PFSK-1 (cell line): ENCODE data around the gene AIDA.

Experiments
- FOXP2 ChIP-seq: optimal IDR thresholded peaks from 2 replicates; pipeline ENCODE3; 2011; ENCODE audit warnings: borderline replicate concordance, control low read depth, inconsistent platforms; ENCODE audit not compliant: insufficient read depth; ENCODE audit errors: extremely low read length, extremely low read depth
- POLR2AphosphoS5 ChIP-seq: IDR thresholded peaks from 2 replicates; pipeline ENCODE4 v1.6.1; 2012; ENCODE audit warnings: low read depth, mild to moderate bottlenecking, control low read depth, low read length, moderate library complexity
- SIN3A ChIP-seq: IDR thresholded peaks from 2 replicates; pipeline ENCODE4 v1.6.1; 2012; ENCODE audit warnings: mild to moderate bottlenecking, low read length, moderate library complexity, borderline replicate concordance; ENCODE audit not compliant: insufficient read depth
- TAF1 ChIP-seq: IDR thresholded peaks from 2 replicates; pipeline ENCODE4 v1.6.1; 2012; ENCODE audit warnings: low read length, control low read depth, borderline replicate concordance; ENCODE audit not compliant: insufficient read depth
- TF ChIP-seq, protein P1 (sequence below), 2 experiments: IDR thresholded peaks; 2 replicates each; pipeline versions ENCODE4 v1.6.1 to v1.8.0; 2011 to 2012; ENCODE audit warnings: low read depth in 2 of 2, low read length in 2 of 2, control low read depth in 1 of 2, inconsistent platforms in 1 of 2, mild to moderate bottlenecking in 1 of 2, moderate library complexity in 1 of 2; ENCODE audit not compliant: insufficient read depth in 1 of 2

AIDA gene

DNA sequence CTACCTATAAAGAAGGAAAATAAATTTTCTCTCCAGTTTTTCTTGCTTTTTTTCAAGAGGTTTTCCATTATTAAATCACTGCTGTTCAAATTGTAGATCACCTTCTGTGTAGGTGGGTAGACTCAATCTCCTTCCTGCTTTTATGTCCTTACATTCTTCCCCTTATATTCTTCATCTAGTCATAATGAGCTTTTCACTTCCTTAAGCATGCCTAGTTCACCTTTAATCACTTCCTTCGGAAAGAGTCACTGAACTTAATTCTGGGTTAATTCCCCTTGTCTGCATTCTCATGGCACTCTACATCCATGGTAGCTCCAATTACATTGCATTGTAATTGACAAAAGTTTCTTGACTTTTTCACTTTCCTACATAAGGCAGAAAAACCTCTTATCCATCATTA is 18.6 kb upstream of the AIDA start:
- TF ChIP-seq FOXP2 (no peak), SIN3A (no peak), TAF1 (no peak), POLR2AphosphoS5 (no peak)
- TF ChIP-seq, protein P1, sequence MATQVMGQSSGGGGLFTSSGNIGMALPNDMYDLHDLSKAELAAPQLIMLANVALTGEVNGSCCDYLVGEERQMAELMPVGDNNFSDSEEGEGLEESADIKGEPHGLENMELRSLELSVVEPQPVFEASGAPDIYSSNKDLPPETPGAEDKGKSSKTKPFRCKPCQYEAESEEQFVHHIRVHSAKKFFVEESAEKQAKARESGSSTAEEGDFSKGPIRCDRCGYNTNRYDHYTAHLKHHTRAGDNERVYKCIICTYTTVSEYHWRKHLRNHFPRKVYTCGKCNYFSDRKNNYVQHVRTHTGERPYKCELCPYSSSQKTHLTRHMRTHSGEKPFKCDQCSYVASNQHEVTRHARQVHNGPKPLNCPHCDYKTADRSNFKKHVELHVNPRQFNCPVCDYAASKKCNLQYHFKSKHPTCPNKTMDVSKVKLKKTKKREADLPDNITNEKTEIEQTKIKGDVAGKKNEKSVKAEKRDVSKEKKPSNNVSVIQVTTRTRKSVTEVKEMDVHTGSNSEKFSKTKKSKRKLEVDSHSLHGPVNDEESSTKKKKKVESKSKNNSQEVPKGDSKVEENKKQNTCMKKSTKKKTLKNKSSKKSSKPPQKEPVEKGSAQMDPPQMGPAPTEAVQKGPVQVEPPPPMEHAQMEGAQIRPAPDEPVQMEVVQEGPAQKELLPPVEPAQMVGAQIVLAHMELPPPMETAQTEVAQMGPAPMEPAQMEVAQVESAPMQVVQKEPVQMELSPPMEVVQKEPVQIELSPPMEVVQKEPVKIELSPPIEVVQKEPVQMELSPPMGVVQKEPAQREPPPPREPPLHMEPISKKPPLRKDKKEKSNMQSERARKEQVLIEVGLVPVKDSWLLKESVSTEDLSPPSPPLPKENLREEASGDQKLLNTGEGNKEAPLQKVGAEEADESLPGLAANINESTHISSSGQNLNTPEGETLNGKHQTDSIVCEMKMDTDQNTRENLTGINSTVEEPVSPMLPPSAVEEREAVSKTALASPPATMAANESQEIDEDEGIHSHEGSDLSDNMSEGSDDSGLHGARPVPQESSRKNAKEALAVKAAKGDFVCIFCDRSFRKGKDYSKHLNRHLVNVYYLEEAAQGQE (IDR thresholded peaks at IDR 0.05; ENCODE audit: insufficient read depth in 1 of 2, low read depth in 2 of 2, low read length in 2 of 2), result no peak

DNA sequence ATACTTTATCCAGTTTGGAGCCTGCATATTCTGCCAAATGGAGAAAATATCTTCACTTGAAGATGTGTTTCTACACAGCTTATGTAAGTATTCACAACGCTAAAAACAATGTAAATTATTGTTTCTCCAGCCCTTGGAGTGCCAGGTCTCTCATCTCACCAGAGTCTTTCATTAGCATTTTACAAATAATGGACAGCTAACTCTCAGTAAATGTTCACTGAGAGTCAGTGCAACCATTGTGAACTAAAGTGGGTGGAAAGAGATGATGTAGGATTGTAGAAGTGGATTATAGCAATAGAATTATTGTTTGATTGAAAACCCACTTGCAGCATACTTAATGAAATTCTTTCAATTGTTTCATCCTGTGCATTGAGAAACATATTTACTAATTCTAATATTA is 16.5 kb upstream of the AIDA start:
- no peak for TF ChIP-seq SIN3A
- TF ChIP-seq FOXP2, result no peak
- no peak for TF ChIP-seq POLR2AphosphoS5
- TF ChIP-seq, protein P1 (IDR thresholded peaks at IDR 0.05; ENCODE audit: insufficient read depth in 1 of 2, low read depth in 2 of 2, low read length in 2 of 2), result no peak
- no peak for TF ChIP-seq TAF1

DNA sequence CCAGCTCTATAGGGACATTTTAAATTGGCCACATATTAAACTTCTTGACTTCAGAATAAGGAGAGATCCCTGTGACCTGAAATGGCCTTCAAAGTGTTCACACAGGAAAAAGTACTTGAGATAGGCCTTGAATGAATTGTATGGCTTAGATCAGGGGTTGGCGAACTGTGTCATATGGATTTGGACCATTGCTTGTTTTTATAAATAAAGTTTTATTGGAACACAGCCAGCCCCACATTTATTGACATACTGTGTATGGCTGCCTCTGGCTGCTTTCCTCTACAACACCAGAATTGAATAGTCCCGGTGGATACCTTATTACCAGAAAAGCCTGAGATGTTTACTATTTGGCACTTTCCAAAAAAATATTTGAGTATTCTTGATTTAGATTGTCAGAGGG is 4.1 kb upstream of the AIDA start:
- TF ChIP-seq FOXP2, result no peak
- TF ChIP-seq, protein P1 (IDR thresholded peaks at IDR 0.05; ENCODE audit: insufficient read depth in 1 of 2, low read depth in 2 of 2, low read length in 2 of 2), result no peak
- TF ChIP-seq TAF1, result no peak
- TF ChIP-seq SIN3A, result no peak

DNA sequence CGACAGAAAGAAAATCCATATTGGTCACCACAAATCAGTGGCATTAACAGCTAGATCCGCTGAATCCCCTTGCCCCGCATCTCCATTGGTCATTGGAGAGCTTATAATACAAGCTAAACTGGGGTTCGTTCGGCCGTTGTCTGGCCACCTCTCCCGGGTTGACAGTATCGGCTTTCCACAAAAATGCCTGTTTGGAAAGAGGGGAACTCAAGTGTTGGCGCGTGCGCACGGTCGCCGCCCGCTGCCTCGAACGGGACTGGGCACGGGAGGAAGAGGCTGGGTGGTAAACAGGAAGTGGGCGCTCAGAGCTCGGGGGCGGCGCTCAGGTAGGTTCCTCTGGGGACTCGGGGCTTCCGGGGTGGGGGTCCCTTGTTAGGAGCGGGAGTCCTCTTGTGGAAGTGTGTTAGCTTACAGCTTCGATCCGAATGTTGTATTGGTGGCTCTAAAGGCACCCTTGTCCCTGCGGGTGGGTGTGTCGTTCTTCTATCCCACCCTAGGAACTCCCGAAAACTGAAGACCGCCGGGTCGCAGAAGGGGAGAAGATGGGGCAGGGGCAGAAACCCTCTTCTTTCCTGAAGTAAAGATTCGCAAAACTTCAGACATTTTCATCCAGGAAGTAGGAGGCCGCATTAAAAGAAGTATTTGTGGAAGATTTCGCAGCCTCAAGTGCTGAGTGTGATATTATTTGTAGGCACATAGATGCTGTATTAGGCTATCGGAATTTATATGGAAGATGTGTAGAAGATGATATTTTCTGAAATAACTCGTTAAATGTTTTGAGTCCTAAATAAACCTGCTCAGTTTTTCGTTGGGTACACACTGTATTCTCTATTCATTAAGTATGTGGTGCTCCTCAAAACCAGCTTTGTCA is 1.0 kb upstream of the AIDA start:
- TF ChIP-seq, protein P1 (IDR thresholded peaks at IDR 0.05; ENCODE audit: insufficient read depth in 1 of 2, low read depth in 2 of 2, low read length in 2 of 2), result no peak
- TF ChIP-seq FOXP2 (peak; percentile 100), SIN3A (0 out of 2 replicates have a peak, but pooled peaks have one; percentile 59), POLR2AphosphoS5 (no peak; the same call in 1 of the 2 replicates), TAF1 (no peak)
